GM13976 (cell line): ENCODE measurements around the gene SGSH.

Experiments
- DNase-seq: peaks from one replicate; pipeline ENCODE4 v3.0.0; 2012; ENCODE audit warnings: low spot score
- in situ Hi-C: fragments of 300-500 bp; cut with MboI; formaldehyde crosslinking; loops from one replicate; pipeline ENCODE4 v1.12.0; 2022; ENCODE audit warnings: low sequenced_read_pairs, mixed read lengths, inconsistent platforms; ENCODE audit not compliant: unreplicated experiment
- TF ChIP-seq, protein P1 (sequence below): IDR thresholded peaks from 2 replicates; pipeline ENCODE4 v1.5.1; 2012; ENCODE audit warnings: borderline replicate concordance, mild to moderate bottlenecking; ENCODE audit not compliant: insufficient read depth; ENCODE audit errors: extremely low read depth, missing control alignments, control extremely low read depth

Gene SGSH

GRCh38 chr17:80212511-80212910, 7.6 kb downstream of the SGSH start:
- no peak for DNase-seq
- TF ChIP-seq, protein P1, sequence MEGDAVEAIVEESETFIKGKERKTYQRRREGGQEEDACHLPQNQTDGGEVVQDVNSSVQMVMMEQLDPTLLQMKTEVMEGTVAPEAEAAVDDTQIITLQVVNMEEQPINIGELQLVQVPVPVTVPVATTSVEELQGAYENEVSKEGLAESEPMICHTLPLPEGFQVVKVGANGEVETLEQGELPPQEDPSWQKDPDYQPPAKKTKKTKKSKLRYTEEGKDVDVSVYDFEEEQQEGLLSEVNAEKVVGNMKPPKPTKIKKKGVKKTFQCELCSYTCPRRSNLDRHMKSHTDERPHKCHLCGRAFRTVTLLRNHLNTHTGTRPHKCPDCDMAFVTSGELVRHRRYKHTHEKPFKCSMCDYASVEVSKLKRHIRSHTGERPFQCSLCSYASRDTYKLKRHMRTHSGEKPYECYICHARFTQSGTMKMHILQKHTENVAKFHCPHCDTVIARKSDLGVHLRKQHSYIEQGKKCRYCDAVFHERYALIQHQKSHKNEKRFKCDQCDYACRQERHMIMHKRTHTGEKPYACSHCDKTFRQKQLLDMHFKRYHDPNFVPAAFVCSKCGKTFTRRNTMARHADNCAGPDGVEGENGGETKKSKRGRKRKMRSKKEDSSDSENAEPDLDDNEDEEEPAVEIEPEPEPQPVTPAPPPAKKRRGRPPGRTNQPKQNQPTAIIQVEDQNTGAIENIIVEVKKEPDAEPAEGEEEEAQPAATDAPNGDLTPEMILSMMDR: no peak
- in situ Hi-C loops: no loop called here

DNA sequence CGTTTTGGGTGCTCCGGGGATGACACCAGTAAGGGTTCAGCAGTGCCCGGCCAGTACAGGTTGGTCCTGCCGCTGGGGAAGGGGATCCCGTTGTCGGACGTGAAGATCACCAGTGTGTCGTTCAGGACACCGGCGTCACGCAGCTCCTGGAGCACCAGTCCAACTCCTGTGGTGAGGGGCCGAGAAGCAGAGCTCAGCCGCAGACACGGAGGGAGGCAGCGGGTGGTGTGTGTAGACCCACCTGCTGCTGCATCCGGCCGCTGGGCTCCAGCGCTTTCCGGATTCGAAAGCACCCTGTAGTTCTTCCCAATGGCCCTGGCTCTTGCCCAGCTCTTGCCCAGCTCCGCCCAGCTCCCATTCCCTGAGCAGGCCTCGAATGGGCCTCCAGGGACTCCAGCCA, 8.0 kb downstream of the SGSH start:
- TF ChIP-seq, protein P1: no peak
- in situ Hi-C loops: no loop called here
- DNase-seq: no peak

DNA sequence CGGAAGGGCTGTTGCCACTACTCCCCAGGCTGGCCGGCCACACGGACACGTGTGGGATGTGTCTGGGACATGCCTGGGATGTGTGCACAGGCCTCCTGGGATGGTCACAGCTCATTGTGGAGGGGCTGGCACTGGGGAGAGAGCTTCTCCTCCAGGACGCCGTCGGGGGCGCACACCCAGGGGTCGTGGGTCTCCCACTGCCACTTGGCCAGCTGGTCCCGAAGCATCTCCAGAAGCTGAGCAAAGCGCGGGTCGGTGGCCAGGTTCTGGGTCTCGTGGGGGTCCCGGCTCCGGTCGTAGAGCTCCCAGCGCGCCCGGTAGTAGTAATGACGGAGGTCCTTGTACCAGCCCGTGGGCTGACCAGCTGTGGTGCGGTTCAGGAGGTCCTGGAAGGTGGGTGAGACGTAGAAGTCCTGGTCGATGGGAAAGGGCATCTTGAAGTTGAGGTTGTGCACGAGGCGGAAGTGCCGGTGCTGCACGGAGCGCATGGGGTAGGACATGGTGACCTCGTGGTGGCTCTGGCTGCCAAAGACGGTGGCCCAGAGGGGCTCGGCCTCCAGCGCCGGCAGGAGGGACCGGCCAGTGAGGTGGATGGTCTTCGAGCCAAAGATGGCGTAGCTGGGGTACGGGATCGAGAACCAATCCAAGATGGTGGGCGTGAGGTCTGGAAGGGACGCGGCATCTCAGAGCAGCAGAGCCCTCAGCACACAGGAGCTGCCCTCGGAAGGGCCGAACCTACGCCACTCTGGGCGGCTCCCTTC, 9.6 kb downstream of the SGSH start:
- no peak for DNase-seq
- TF ChIP-seq, protein P1: no peak
- in situ Hi-C loops: no loop called here

- TF ChIP-seq, protein P1: no peak
- DNase-seq: no peak
- in situ Hi-C loops: no loop called here
These were observed 10.4 kb downstream of the SGSH start for GRCh38 chr17:80209765-80210164.

GRCh38 chr17:80208050-80208449, 12.1 kb downstream of the SGSH start:
- no peak for DNase-seq
- in situ Hi-C loops: no loop called here
- TF ChIP-seq, protein P1: no peak

GRCh38 chr17:80205811-80206210, 14.3 kb downstream of the SGSH start:
- TF ChIP-seq, protein P1: no peak
- in situ Hi-C loops: no loop called here

More at GRCh38 chr17:80205811-80206210, 14.3 kb downstream of the SGSH start:
- DNase-seq: no peak
